Lower lobe of right lung (tissue), 2 donors: ENCODE results near the gene ZNF487. TPM values are rescaled to one million over a fixed set of nuclear protein-coding genes. Genes with fewer than 3 reads are reported as not detected.

Source experiments
- ATAC-seq, 2 donors: fragments of 200-7000 bp; cut with Tn5 transposase; one replicate each; pipeline ENCODE4 v1.9.1; 2020 to 2022; ENCODE audit warnings: mild to moderate bottlenecking in 2 of 2, moderate library complexity in 2 of 2
- DNase-seq: peaks from one replicate; pipeline ENCODE4 v3.0.0-alpha.2; 2020
- H3K27ac ChIP-seq: fragments of 200-600 bp; one replicate; pipeline ENCODE4 v1.8.0; 2022
- H3K27me3 ChIP-seq: fragments of 200-600 bp; one replicate; pipeline ENCODE4 v1.8.0; 2022; ENCODE audit warnings: low read depth
- H3K36me3 ChIP-seq: fragments of 200-600 bp; one replicate; pipeline ENCODE4 v1.8.0; 2022; ENCODE audit warnings: mild to moderate bottlenecking
- H3K4me1 ChIP-seq: fragments of 200-600 bp; one replicate; pipeline ENCODE4 v1.8.0; 2022
- H3K4me3 ChIP-seq: fragments of 200-600 bp; one replicate; pipeline ENCODE4 v1.8.0; 2022; ENCODE audit warnings: mild to moderate bottlenecking
- H3K9me3 ChIP-seq: fragments of 200-600 bp; one replicate; pipeline ENCODE4 v1.8.0; 2022
- intact Hi-C: fragments of 100-400 bp; cut with DNase I; formaldehyde crosslinking; loops from one replicate; pipeline ENCODE4 v1.11.0; 2022
- total RNA-seq: library from RNA; stranded (reverse); fragmentation: NEBNext Ultra II Directional; extraction: Animal tissue kit (Norgen Biotek cat#: 25700); gene quantifications from one replicate; pipeline ENCODE4 v1.2.1, GENCODE V29; 2021
- TF ChIP-seq, protein P1 (sequence below): fragments of 200-600 bp; IDR thresholded peaks from one replicate; pipeline ENCODE4 v1.8.0; 2022; ENCODE audit warnings: antibody characterized with exemption, mild to moderate bottlenecking
- donor health status: DM: no; HTN: yes; CAD: no; lungs with severe emphysema.

The ZNF487 gene
- total RNA-seq, 1 donor from 2014 or later = 5.0 TPM

DNA sequence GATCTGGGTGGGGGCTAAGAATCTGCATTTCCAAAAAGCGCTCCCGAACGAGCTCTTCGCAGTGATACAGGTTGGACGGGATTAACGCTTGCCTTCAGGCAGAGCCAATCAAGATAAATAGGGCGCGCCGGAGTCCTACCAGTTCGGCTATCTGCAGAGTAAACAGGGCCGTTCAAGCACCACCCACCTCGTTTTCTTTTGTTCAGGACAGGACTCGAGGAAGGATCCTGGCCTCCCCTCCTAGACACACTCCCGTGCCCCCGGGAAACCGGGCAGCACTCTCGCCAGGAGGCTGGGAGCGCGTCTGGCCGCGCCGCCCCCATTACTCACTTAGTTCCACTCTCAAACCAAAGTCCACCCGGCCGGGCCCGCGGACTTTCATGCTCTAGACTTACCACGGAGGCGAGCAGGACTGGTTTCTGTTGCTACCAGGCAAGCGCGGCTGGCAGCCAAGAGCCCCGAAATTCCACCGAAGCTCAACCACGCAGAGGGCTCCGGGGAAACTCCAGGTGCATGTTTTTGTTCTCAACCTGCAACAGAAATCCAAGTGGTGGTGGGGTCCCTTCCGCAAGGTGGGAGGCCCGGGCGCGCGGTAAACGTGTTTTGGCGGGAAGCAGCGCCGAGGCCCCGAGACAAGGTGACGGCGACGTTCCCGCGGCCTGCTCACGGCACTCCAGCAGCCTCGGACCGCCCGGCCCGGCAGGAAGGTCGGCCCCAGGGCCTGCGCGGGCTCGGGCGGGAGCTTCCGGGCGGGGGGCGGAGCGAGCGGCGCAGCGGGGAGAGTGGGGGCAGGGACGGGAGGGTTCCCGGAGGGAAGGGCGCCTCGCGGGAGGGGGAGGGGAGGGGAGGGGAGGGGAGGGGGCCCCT lies 40.6 kb upstream of the ZNF487 start:
- DNase-seq (peak; percentile 86), ATAC-seq (peak; percentile 95 to 96)
- H3K4me1 ChIP-seq = peaks cover 80% of the 10 kb centered on the region
- peak overlapping the region; percentile 97 for H3K27ac ChIP-seq
- TF ChIP-seq, protein P1, sequence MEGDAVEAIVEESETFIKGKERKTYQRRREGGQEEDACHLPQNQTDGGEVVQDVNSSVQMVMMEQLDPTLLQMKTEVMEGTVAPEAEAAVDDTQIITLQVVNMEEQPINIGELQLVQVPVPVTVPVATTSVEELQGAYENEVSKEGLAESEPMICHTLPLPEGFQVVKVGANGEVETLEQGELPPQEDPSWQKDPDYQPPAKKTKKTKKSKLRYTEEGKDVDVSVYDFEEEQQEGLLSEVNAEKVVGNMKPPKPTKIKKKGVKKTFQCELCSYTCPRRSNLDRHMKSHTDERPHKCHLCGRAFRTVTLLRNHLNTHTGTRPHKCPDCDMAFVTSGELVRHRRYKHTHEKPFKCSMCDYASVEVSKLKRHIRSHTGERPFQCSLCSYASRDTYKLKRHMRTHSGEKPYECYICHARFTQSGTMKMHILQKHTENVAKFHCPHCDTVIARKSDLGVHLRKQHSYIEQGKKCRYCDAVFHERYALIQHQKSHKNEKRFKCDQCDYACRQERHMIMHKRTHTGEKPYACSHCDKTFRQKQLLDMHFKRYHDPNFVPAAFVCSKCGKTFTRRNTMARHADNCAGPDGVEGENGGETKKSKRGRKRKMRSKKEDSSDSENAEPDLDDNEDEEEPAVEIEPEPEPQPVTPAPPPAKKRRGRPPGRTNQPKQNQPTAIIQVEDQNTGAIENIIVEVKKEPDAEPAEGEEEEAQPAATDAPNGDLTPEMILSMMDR = no peak
- H3K36me3 ChIP-seq = peaks cover 47% of the 10 kb centered on the region
- peak overlapping the region; percentile 79 for H3K4me3 ChIP-seq
- intact Hi-C loops = no loop called here
- no peaks in the 10 kb centered on the region for H3K9me3 ChIP-seq
- H3K27me3 ChIP-seq = no peaks in the 10 kb centered on the region

DNA sequence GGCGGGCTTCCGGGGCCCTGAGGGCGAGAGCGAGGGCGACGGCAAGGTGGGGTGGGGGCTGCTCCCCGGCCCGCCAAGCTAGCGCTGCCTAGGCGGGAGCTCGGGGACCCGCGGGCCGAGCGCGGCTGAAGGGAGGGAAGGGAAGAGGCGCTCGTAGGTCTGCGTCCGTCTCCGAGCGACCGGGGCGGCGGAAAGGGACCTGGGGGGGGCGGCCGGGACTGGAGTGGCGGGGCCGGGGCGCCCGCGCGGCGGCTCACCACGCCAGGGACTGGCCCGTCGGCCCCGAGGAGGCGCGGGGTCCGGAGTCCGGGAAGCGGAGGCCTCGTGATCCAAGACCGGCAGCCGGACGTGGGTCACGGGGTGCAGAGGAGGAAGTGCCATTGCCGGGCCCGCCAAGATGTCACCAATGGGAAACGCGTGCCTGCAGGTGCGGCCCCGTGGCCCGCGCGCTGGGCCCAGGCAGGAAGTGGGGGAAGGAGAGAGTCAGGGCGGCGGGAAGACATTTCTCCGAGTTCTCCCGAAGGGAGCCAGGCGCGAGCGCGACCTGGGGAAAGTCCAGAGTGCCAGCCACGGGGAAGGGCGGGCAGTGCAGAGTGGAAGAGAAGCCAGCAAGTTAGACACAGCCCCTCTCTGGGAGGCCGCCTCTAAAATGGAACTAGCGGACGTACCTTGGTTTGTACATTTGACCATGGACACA lies 39.8 kb upstream of the ZNF487 start:
- DNase-seq = peak; percentile 95
- Histone ChIP-seq H3K27me3 (no peaks in the 10 kb centered on the region), H3K9me3 (no peaks in the 10 kb centered on the region), H3K4me1 (peaks cover 82% of the 10 kb centered on the region), H3K27ac (peak overlapping the region; percentile 97), H3K36me3 (peaks cover 39% of the 10 kb centered on the region), H3K4me3 (peak overlapping the region; percentile 79)
- ATAC-seq = peak; percentile 93 to 95
- intact Hi-C loops = no loop called here
- TF ChIP-seq, protein P1 = no peak

DNA sequence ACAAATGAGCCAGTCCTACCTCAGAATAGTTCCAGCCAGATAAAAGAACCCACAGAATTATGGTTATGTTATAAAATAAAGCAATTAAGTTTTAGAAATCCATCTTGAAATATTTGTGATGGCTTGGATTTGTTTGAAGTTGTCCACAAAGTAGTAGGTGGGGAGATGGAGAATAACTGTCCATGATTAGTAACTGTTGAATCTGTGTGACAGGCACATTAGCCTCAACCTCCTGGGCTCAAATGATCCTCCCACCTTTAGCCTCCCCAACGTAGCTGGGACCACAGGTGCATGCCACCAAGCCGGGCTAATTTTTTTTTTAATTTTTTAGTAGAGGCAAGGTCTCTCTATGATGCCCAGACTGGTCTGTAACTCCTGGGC lies 38.0 kb upstream of the ZNF487 start:
- Histone ChIP-seq H3K4me1 (peaks cover 87% of the 10 kb centered on the region), H3K4me3 (no peak overlapping the region), H3K9me3 (no peaks in the 10 kb centered on the region), H3K36me3 (peaks cover 36% of the 10 kb centered on the region), H3K27me3 (no peaks in the 10 kb centered on the region), H3K27ac (peak overlapping the region; percentile 97)
- ATAC-seq = no peak
- intact Hi-C loops = no loop called here
- TF ChIP-seq, protein P1 = no peak
- no peak for DNase-seq

DNA sequence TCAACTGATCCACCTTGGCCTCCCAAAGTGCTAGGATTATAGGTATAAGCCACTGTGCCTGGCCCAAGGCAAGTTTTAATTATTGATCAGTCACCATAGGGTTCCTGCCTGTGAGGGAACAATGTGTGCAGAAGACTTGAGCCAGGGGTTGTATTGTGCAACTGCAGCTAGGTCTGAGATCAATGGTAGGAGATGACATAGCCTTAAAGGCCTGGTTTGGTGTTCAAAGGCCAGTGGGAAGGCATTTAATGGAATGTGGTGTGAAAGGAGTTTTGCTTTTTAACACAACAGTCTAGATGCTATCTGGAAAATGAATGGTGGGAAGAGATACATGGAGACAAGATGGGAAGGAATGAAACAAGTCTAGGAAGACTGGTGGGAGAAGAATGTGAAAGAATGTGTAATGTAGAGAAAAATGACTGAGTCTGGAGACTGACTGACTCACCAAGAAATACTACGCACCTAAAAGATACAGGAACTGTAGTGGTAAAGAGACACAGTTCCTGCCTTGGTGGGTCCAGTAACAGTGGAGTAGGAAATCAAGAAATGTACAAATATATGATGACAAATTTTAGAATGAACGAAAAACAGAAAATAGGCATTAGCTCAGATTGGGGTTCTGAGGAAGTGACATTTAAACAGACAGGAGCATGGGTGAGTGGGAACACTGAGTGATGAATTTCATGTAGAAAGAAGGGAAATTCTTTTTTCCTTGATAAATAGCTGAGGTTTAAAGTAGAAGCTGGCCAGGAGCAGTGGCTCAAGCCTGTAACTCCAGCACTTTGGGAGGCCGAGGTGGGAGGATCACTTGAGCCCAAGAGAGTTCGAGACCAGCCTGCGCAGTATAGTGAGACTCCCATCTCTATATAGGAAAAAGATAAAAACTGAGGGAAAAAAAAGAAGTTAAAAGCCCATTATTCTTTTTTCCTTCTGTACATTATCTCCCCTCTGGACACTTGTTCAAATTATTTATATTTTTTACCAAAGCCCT lies 37.3 kb upstream of the ZNF487 start:
- DNase-seq (no peak), ATAC-seq (no peak)
- H3K4me3 ChIP-seq = no peak overlapping the region
- H3K4me1 ChIP-seq = peaks cover 87% of the 10 kb centered on the region
- H3K9me3 ChIP-seq = no peaks in the 10 kb centered on the region
- TF ChIP-seq, protein P1 = no peak
- intact Hi-C loops = no loop called here
- no peaks in the 10 kb centered on the region for H3K27me3 ChIP-seq
- H3K36me3 ChIP-seq = peaks cover 29% of the 10 kb centered on the region
- H3K27ac ChIP-seq = peak overlapping the region; percentile 97

DNA sequence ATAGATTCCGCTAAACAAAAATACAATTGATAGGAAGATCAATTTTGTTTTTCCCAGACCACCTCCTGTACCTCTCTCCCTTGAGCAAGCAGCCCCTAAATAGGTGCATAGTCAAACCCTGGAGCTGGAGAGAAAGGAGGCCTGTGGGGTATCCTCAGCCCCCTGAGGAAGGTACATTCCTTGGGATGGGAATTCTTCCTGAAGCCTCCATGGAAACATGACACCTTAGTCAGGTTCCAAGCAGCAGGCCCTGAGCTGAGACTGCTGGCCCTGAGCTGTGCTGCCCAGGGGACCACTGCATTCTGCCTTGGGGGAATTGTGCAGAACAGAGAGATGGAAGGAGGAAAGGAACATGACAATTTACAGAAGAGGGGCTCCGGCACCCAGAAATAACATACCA lies 35.3 kb upstream of the ZNF487 start:
- Histone ChIP-seq H3K9me3 (no peaks in the 10 kb centered on the region), H3K27me3 (no peaks in the 10 kb centered on the region), H3K4me3 (no peak overlapping the region), H3K27ac (peak overlapping the region; percentile 1), H3K36me3 (peaks cover 27% of the 10 kb centered on the region), H3K4me1 (peaks cover 94% of the 10 kb centered on the region)
- ATAC-seq = no peak
- intact Hi-C loops = no loop called here
- TF ChIP-seq, protein P1 = no peak
- DNase-seq = no peak
